Stimulated activated CD8-positive, alpha-beta memory T cell treated with anti-CD3 and anti-CD28 coated beads, Interleukin-2, amount 100 ng/mL, for 48 hours (primary cell): ENCODE measurements around the gene CDH18.
"Not testable (repeated sequence)": the region's sequence is repeated elsewhere in the genome, so short reads cannot be mapped to it uniquely, and the experiment has no call there.

ENCODE experiments used
- DNase-seq, 2 donors: peaks; one replicate each; pipeline ENCODE4 v3.0.0-alpha.2; 2020; ENCODE audit warnings: low read depth in 2 of 2

CDH18 gene

GRCh38 chr5:19862711-19863110, 125.3 kb downstream of the CDH18 start:
- no peak for DNase-seq

- DNase-seq, result no peak
Measured at GRCh38 chr5:19859020-19859419, 129.0 kb downstream of the CDH18 start.

GRCh38 chr5:19855931-19856330, 132.1 kb downstream of the CDH18 start:
- no peak for DNase-seq

- no peak for DNase-seq
Measured at GRCh38 chr5:19855453-19855852, 132.5 kb downstream of the CDH18 start.

GRCh38 chr5:19855031-19855430, 133.0 kb downstream of the CDH18 start:
- DNase-seq, result no peak

GRCh38 chr5:19853616-19854240, 134.3 kb downstream of the CDH18 start:
- no peak for DNase-seq

- DNase-seq, result no peak
Measured at GRCh38 chr5:19837536-19838174, 150.3 kb downstream of the CDH18 start.

- DNase-seq, result no peak
Measured at GRCh38 chr5:19835442-19835841, 152.6 kb downstream of the CDH18 start.

GRCh38 chr5:19812720-19813119, 175.3 kb downstream of the CDH18 start:
- DNase-seq, result not testable (repeated sequence)

- no peak for DNase-seq
Measured at GRCh38 chr5:19806756-19807155, 181.2 kb downstream of the CDH18 start.

- DNase-seq, result no peak
Measured at GRCh38 chr5:19802686-19803085, 185.3 kb downstream of the CDH18 start.

GRCh38 chr5:19795218-19795617, 192.8 kb downstream of the CDH18 start:
- DNase-seq, result no peak

- DNase-seq, result no peak
Measured at GRCh38 chr5:19790829-19791466, 197.1 kb downstream of the CDH18 start.

- no peak for DNase-seq
Measured at GRCh38 chr5:19782566-19782965, 205.4 kb downstream of the CDH18 start.

GRCh38 chr5:19777363-19777762, 210.6 kb downstream of the CDH18 start:
- DNase-seq, result no peak

- DNase-seq, result not testable (repeated sequence)
Measured at GRCh38 chr5:19776886-19777285, 211.1 kb downstream of the CDH18 start.

GRCh38 chr5:19771174-19771835, 216.7 kb downstream of the CDH18 start:
- DNase-seq, result no peak

GRCh38 chr5:19770396-19770795, 217.6 kb downstream of the CDH18 start:
- DNase-seq, result no peak

- DNase-seq, result no peak
Measured at GRCh38 chr5:19767987-19768386, 220.0 kb downstream of the CDH18 start.

GRCh38 chr5:19753579-19753978, 234.4 kb downstream of the CDH18 start:
- DNase-seq, result no peak

GRCh38 chr5:19751326-19751725, 236.7 kb downstream of the CDH18 start:
- no peak for DNase-seq

GRCh38 chr5:19745247-19745646, 242.8 kb downstream of the CDH18 start:
- no peak for DNase-seq

GRCh38 chr5:19739671-19740070, 248.3 kb downstream of the CDH18 start:
- no peak for DNase-seq
